ENCODE measurements around the gene SMOC1.

The SMOC1 gene

DNA sequence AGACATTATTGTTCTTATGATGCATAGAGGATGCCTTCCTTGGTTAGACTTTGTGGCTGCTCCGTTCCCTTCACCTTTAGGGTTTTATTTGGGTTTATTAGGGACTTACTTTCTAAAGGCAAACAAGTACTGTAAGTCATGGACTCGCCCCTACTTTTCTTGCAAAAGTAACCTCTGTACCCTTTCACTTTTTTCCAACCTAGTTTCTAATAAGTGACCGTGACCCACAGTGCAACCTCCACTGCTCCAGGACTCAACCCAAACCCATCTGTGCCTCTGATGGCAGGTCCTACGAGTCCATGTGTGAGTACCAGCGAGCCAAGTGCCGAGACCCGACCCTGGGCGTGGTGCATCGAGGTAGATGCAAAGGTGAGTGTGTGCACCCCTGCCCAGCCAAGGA lies 72.7 kb downstream of the SMOC1 start:
- no peaks in the 10 kb centered on the region for H3K4me1 ChIP-seq (ENCODE audit: control insufficient read depth in 5 of 5, insufficient read depth in 5 of 5, low read length in 5 of 5)
- H3K9me3 ChIP-seq (ENCODE audit: control insufficient read depth in 5 of 5, low read length in 5 of 5): peaks cover 0 to 3% (median 0%) of the 10 kb centered on the region in 5 donors
- H3K27me3 ChIP-seq (ENCODE audit: control insufficient read depth in 5 of 5, insufficient read depth in 4 of 5, low read length in 5 of 5): peaks cover 0 to 12% (median 2%) of the 10 kb centered on the region in 5 donors
- H3K4me3 ChIP-seq (ENCODE audit: low read depth in 1 of 5, low read length in 5 of 5): no peak overlapping the region
- H3K36me3 ChIP-seq (ENCODE audit: control insufficient read depth in 5 of 5, insufficient read depth in 5 of 5, low read length in 5 of 5): no peaks in the 10 kb centered on the region
- no peak overlapping the region for H3K9ac ChIP-seq (ENCODE audit: low read length in 5 of 5)
- H3K27ac ChIP-seq (ENCODE audit: low read depth, low read length): no peak overlapping the region

DNA sequence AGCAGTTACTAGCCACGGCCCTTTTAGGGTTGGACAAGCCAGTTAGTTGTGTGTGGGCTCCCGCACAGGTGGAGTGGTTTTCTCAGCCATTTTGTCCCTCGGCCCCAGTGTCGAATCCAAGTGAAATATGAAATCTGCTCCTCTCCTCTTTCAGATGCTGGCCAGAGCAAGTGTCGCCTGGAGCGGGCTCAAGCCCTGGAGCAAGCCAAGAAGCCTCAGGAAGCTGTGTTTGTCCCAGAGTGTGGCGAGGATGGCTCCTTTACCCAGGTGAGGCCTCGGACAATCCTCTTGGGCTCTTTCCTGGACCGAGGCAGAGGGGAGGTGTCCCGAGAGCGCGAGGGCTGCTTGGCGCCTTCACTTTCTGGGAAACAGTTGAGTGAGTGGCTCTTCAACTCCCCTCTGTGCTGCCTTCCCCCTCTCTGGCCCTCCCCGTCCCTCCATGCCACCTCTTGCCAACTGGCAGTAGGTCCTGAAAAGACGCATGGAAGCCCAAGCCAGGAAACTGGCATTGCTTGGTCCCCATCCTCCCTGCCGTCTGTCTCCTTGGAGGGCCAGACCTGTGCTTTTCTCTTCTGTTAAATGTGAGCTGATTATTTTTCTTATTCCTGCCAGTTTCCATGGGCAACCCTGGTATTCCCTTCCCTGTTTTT lies 74.2 kb downstream of the SMOC1 start:
- peaks cover 0 to 3% (median 0%) of the 10 kb centered on the region in 5 donors for H3K9me3 ChIP-seq (ENCODE audit: control insufficient read depth in 5 of 5, low read length in 5 of 5)
- no peak overlapping the region for H3K27ac ChIP-seq (ENCODE audit: low read depth, low read length)
- H3K36me3 ChIP-seq (ENCODE audit: control insufficient read depth in 5 of 5, insufficient read depth in 5 of 5, low read length in 5 of 5): no peaks in the 10 kb centered on the region
- H3K27me3 ChIP-seq (ENCODE audit: control insufficient read depth in 5 of 5, insufficient read depth in 4 of 5, low read length in 5 of 5): peaks cover 0 to 12% (median 2%) of the 10 kb centered on the region in 5 donors
- peaks cover 0 to 6% (median 0%) of the 10 kb centered on the region in 5 donors for H3K4me1 ChIP-seq (ENCODE audit: control insufficient read depth in 5 of 5, insufficient read depth in 5 of 5, low read length in 5 of 5)
- H3K9ac ChIP-seq (ENCODE audit: low read length in 5 of 5): no peak overlapping the region
- no peak overlapping the region for H3K4me3 ChIP-seq (ENCODE audit: low read depth in 1 of 5, low read length in 5 of 5)

DNA sequence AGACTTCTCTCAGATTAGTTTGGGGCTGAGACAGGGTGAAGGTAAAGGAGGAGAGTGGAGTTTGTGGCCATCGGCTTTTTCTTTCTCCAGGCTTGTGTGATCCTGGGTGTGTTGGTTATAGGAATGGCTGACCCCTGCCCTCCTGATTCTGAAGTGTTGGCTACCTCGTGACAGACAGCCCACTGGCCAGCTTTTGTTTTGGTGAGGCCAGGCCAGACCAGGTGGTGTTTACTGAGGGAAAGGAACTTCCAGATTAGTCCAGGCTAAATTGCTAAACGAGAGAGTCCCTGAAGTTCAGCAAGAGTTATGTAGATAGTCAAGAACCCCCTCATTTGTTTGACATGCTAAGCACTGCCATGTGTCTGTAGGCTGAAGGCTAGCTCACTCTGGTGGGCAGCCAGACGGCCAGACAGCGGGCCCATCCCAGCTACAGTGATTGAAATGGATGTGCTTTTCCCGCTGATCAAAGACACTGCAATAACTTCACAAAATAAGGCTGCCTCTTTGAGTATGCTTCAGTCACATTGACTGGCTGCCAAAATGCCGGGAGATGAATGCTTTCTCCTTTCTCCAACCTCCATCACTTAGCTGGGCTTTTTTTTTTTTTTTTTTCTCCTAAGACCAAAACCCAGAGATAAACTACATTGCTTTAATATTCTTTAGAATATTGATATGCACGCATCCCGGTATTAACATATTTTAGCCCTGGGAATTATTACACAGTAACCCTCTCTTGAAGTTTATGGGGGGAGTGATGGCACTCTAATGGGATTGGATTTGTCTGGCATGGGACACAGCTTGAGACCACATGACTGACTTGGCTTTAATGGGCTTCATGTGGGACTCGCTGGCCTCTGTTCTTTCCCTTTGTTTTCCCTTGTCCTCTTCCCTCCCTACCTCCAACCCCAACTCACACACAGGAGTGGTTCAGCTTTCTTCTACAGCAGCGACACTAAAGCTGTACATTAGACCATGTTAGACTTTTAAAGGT lies 76.9 kb downstream of the SMOC1 start:
- Histone ChIP-seq H3K4me1 (ENCODE audit: control insufficient read depth in 5 of 5, insufficient read depth in 5 of 5, low read length in 5 of 5) (peaks cover 0 to 13% (median 0%) of the 10 kb centered on the region in 5 donors), H3K27ac (ENCODE audit: low read depth, low read length) (no peak overlapping the region), H3K36me3 (ENCODE audit: control insufficient read depth in 5 of 5, insufficient read depth in 5 of 5, low read length in 5 of 5) (no peaks in the 10 kb centered on the region), H3K4me3 (ENCODE audit: low read depth in 1 of 5, low read length in 5 of 5) (no peak overlapping the region), H3K9ac (ENCODE audit: low read length in 5 of 5) (no peak overlapping the region), H3K27me3 (ENCODE audit: control insufficient read depth in 5 of 5, insufficient read depth in 4 of 5, low read length in 5 of 5) (peaks cover 0 to 9% (median 2%) of the 10 kb centered on the region in 5 donors), H3K9me3 (ENCODE audit: control insufficient read depth in 5 of 5, low read length in 5 of 5) (no peaks in the 10 kb centered on the region)

DNA sequence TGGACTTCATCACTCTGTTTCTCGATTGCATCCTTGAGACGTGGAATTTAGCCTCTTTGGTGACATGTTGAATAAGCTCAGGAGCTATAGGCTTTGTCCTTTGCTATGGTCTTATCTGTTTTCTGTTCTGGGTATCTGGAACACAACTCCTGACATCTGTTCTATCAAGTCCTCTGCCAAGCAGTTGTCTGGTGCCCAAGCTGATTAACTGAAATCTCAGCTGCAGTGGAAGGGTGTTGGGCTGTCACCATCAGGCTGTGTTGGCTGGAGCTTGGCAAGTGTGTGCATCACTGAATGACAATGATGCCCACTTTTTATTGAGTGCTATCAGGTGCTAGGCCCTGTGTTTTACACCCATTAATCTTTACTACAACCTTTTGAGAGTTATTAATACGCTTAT lies 77.8 kb downstream of the SMOC1 start:
- no peak overlapping the region for H3K4me3 ChIP-seq (ENCODE audit: low read depth in 1 of 5, low read length in 5 of 5)
- no peak overlapping the region for H3K9ac ChIP-seq (ENCODE audit: low read length in 5 of 5)
- H3K9me3 ChIP-seq (ENCODE audit: control insufficient read depth in 5 of 5, low read length in 5 of 5): no peaks in the 10 kb centered on the region
- no peak overlapping the region for H3K27ac ChIP-seq (ENCODE audit: low read depth, low read length)
- H3K36me3 ChIP-seq (ENCODE audit: control insufficient read depth in 5 of 5, insufficient read depth in 5 of 5, low read length in 5 of 5): no peaks in the 10 kb centered on the region
- peaks cover 0 to 13% (median 0%) of the 10 kb centered on the region in 5 donors for H3K4me1 ChIP-seq (ENCODE audit: control insufficient read depth in 5 of 5, insufficient read depth in 5 of 5, low read length in 5 of 5)
- H3K27me3 ChIP-seq (ENCODE audit: control insufficient read depth in 5 of 5, insufficient read depth in 4 of 5, low read length in 5 of 5): peaks cover 0 to 9% (median 2%) of the 10 kb centered on the region in 5 donors

DNA sequence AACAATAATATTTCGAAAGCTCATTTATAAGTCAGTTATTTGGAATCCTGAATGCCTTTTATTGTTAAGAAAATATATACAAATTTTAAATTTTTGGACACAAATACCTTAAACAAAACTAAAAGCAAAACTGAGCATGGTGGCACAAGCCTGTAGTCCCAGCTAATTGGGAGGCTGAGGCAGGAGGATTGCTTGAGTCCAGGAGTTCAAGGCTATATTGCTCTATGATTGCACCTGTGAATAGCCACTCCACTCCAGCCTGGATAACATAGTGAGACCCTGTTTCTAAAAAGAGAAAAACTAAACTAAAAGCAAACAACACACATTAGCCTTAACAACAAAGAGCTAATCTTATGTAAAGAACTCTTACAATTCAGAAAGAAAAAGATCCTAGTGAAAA lies 78.8 kb downstream of the SMOC1 start:
- H3K9ac ChIP-seq (ENCODE audit: low read length in 5 of 5): no peak overlapping the region
- peaks cover 0 to 9% (median 2%) of the 10 kb centered on the region in 5 donors for H3K27me3 ChIP-seq (ENCODE audit: control insufficient read depth in 5 of 5, insufficient read depth in 4 of 5, low read length in 5 of 5)
- no peak overlapping the region for H3K27ac ChIP-seq (ENCODE audit: low read depth, low read length)
- H3K9me3 ChIP-seq (ENCODE audit: control insufficient read depth in 5 of 5, low read length in 5 of 5): no peaks in the 10 kb centered on the region
- H3K36me3 ChIP-seq (ENCODE audit: control insufficient read depth in 5 of 5, insufficient read depth in 5 of 5, low read length in 5 of 5): no peaks in the 10 kb centered on the region
- peaks cover 0 to 13% (median 0%) of the 10 kb centered on the region in 5 donors for H3K4me1 ChIP-seq (ENCODE audit: control insufficient read depth in 5 of 5, insufficient read depth in 5 of 5, low read length in 5 of 5)
- H3K4me3 ChIP-seq (ENCODE audit: low read depth in 1 of 5, low read length in 5 of 5): no peak overlapping the region

DNA sequence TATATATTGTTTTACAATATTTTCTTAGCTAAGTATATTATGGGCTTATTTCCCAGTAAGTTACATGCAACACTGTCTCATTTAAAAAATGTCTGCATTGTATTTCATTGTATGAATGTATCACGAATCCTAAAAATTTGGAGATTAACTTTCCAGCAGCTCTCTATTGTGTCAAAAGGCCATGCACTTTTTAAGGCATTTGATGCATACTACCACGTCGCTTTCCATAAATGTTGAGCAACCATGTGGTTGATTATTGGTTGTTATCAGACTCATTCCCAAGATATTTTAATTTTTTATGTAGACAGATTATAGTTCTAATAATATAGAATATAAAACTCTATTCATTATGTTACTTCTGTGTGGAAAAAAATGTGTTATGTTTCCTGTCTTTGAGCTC lies 79.9 kb downstream of the SMOC1 start:
- no peaks in the 10 kb centered on the region for H3K9me3 ChIP-seq (ENCODE audit: control insufficient read depth in 5 of 5, low read length in 5 of 5)
- H3K4me3 ChIP-seq (ENCODE audit: low read depth in 1 of 5, low read length in 5 of 5): no peak overlapping the region
- peaks cover 0 to 4% (median 2%) of the 10 kb centered on the region in 5 donors for H3K27me3 ChIP-seq (ENCODE audit: control insufficient read depth in 5 of 5, insufficient read depth in 4 of 5, low read length in 5 of 5)
- H3K9ac ChIP-seq (ENCODE audit: low read length in 5 of 5): no peak overlapping the region
- no peak overlapping the region for H3K27ac ChIP-seq (ENCODE audit: low read depth, low read length)
- H3K36me3 ChIP-seq (ENCODE audit: control insufficient read depth in 5 of 5, insufficient read depth in 5 of 5, low read length in 5 of 5): no peaks in the 10 kb centered on the region
- H3K4me1 ChIP-seq (ENCODE audit: control insufficient read depth in 5 of 5, insufficient read depth in 5 of 5, low read length in 5 of 5): peaks cover 0 to 13% (median 0%) of the 10 kb centered on the region in 5 donors

DNA sequence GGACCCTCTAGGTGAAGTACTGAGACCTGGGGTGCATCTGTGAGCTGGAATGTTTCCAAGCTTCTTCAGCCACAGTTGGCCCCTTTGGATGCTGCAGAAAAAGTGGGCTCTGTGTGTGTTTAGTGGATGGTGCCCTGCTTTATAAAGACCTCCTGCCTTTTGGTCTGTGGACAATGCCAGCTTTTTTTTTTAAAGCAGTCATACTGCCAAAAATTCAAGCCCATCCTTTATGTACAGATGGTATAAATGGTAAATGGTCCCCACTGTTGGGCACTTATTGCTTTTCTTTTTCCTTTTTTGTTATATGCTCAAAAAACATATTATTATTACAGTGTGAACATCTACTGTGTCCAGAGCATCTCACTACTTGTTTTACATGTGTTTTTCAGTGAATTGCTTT lies 81.1 kb downstream of the SMOC1 start:
- Histone ChIP-seq H3K27ac (ENCODE audit: low read depth, low read length) (no peak overlapping the region), H3K4me3 (ENCODE audit: low read depth in 1 of 5, low read length in 5 of 5) (no peak overlapping the region), H3K9me3 (ENCODE audit: control insufficient read depth in 5 of 5, low read length in 5 of 5) (no peaks in the 10 kb centered on the region), H3K36me3 (ENCODE audit: control insufficient read depth in 5 of 5, insufficient read depth in 5 of 5, low read length in 5 of 5) (no peaks in the 10 kb centered on the region), H3K9ac (ENCODE audit: low read length in 5 of 5) (no peak overlapping the region), H3K4me1 (ENCODE audit: control insufficient read depth in 5 of 5, insufficient read depth in 5 of 5, low read length in 5 of 5) (peaks cover 0 to 13% (median 0%) of the 10 kb centered on the region in 5 donors), H3K27me3 (ENCODE audit: control insufficient read depth in 5 of 5, insufficient read depth in 4 of 5, low read length in 5 of 5) (no peaks in the 10 kb centered on the region)

DNA sequence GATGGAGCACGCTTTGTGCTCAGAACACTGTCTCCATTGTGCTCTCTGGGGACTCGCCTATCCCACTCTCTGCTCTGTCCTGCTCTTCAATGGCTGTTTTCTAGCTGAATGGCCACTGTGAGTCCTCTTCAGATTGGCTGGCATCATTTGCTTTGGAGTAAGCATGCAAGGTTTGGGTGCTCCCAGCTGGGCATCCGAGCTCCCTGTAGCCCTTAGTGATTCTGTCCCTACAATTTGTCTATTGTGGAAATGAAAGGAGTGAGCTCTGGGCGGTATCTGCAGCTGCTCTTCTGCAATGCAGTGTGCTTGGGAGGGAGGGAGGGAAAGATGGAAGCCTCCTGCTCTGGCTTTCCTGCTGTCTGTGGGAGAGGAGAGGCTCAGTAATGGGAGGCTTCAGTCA lies 84.8 kb downstream of the SMOC1 start:
- no peak overlapping the region for H3K27ac ChIP-seq (ENCODE audit: low read depth, low read length)
- peaks cover 0 to 1% (median 0%) of the 10 kb centered on the region in 5 donors for H3K4me1 ChIP-seq (ENCODE audit: control insufficient read depth in 5 of 5, insufficient read depth in 5 of 5, low read length in 5 of 5)
- H3K27me3 ChIP-seq (ENCODE audit: control insufficient read depth in 5 of 5, insufficient read depth in 4 of 5, low read length in 5 of 5): no peaks in the 10 kb centered on the region
- H3K9ac ChIP-seq (ENCODE audit: low read length in 5 of 5): no peak overlapping the region
- H3K9me3 ChIP-seq (ENCODE audit: control insufficient read depth in 5 of 5, low read length in 5 of 5): no peaks in the 10 kb centered on the region
- H3K36me3 ChIP-seq (ENCODE audit: control insufficient read depth in 5 of 5, insufficient read depth in 5 of 5, low read length in 5 of 5): no peaks in the 10 kb centered on the region
- H3K4me3 ChIP-seq (ENCODE audit: low read depth in 1 of 5, low read length in 5 of 5): no peak overlapping the region

DNA sequence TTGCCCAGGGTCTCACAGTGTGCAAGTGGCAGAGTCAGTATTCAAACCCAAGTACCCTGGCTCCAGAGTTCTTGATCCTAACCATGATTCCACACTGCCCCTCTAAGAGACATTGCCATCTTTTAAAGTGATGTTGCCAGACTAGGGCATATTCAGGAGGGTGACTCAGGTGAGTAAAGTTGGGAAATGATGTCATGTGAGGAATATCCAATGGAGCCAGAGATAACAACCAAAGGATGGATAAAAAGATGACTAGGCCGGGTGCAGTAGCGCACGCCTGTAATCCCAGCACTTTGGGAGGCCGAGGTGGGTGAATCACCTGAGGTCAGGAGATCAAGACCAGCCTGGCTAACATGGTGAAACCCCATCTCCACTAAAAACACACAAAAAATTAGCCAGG lies 85.6 kb downstream of the SMOC1 start:
- H3K36me3 ChIP-seq (ENCODE audit: control insufficient read depth in 5 of 5, insufficient read depth in 5 of 5, low read length in 5 of 5): no peaks in the 10 kb centered on the region
- no peaks in the 10 kb centered on the region for H3K27me3 ChIP-seq (ENCODE audit: control insufficient read depth in 5 of 5, insufficient read depth in 4 of 5, low read length in 5 of 5)
- no peak overlapping the region for H3K27ac ChIP-seq (ENCODE audit: low read depth, low read length)

DNA sequence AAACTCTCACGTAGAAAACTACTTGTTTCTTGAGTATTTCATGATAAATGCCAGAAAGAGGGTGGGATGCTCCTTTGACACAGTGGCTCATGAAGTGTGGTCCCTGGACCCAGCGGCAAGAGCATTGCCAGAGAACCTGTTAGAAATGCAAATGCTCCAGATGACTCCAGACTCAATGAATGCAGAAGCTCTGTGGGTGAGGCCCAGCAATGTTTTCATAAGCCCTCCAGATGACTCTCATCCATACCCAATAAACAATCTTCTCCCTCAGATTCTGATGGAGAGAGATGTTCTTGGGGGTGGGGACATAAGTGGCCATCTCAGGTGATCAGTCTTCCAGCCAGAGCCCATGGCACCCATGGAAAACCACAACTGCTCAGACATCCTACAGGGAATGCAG lies 88.9 kb downstream of the SMOC1 start:
- no peaks in the 10 kb centered on the region for H3K9me3 ChIP-seq (ENCODE audit: control insufficient read depth in 5 of 5, low read length in 5 of 5)
- peaks cover 0 to 11% (median 0%) of the 10 kb centered on the region in 5 donors for H3K4me1 ChIP-seq (ENCODE audit: control insufficient read depth in 5 of 5, insufficient read depth in 5 of 5, low read length in 5 of 5)
- H3K27me3 ChIP-seq (ENCODE audit: control insufficient read depth in 5 of 5, insufficient read depth in 4 of 5, low read length in 5 of 5): no peaks in the 10 kb centered on the region
- H3K36me3 ChIP-seq (ENCODE audit: control insufficient read depth in 5 of 5, insufficient read depth in 5 of 5, low read length in 5 of 5): no peaks in the 10 kb centered on the region
- H3K4me3 ChIP-seq (ENCODE audit: low read depth in 1 of 5, low read length in 5 of 5): no peak overlapping the region
- H3K9ac ChIP-seq (ENCODE audit: low read length in 5 of 5): no peak overlapping the region
- no peak overlapping the region for H3K27ac ChIP-seq (ENCODE audit: low read depth, low read length)

More for the DNA sequence above, 85.6 kb downstream of the SMOC1 start:
- H3K4me3 ChIP-seq (ENCODE audit: low read depth in 1 of 5, low read length in 5 of 5): no peak overlapping the region
- no peaks in the 10 kb centered on the region for H3K9me3 ChIP-seq (ENCODE audit: control insufficient read depth in 5 of 5, low read length in 5 of 5)
- H3K9ac ChIP-seq (ENCODE audit: low read length in 5 of 5): no peak overlapping the region
- H3K4me1 ChIP-seq (ENCODE audit: control insufficient read depth in 5 of 5, insufficient read depth in 5 of 5, low read length in 5 of 5): no peaks in the 10 kb centered on the region
